ENCODE measurements around the gene NLGN3. TPM values are rescaled to one million over a fixed set of nuclear protein-coding genes. Genes with fewer than 3 reads are reported as not detected.

NLGN3 gene
- total and polyA plus RNA-seq, 3 donors from 2014 or later = 7.6 to 8.9 (median 8.2) TPM

- Histone ChIP-seq H3K4me3 (peak overlapping the region; percentile 59 to 73), H3K36me3 (ENCODE audit: low read depth, missing control alignments) (no peaks in the 10 kb centered on the region), H3K27me3 (no peaks in the 10 kb centered on the region), H3K9me3 (no peaks in the 10 kb centered on the region), H3K4me1 (no peaks in the 10 kb centered on the region), H3K27ac (peak overlapping the region; percentile 65 to 74)
- WGBS, 2 donors = 0% methylated on average over 8 of the region's 9 CpGs; no CpG with 5 or more reads in 1 of the 2 donors
- intact Hi-C loops (cut with DNase I; ENCODE audit: low total_unique reads) = no loop called here
- TF ChIP-seq, protein P1, sequence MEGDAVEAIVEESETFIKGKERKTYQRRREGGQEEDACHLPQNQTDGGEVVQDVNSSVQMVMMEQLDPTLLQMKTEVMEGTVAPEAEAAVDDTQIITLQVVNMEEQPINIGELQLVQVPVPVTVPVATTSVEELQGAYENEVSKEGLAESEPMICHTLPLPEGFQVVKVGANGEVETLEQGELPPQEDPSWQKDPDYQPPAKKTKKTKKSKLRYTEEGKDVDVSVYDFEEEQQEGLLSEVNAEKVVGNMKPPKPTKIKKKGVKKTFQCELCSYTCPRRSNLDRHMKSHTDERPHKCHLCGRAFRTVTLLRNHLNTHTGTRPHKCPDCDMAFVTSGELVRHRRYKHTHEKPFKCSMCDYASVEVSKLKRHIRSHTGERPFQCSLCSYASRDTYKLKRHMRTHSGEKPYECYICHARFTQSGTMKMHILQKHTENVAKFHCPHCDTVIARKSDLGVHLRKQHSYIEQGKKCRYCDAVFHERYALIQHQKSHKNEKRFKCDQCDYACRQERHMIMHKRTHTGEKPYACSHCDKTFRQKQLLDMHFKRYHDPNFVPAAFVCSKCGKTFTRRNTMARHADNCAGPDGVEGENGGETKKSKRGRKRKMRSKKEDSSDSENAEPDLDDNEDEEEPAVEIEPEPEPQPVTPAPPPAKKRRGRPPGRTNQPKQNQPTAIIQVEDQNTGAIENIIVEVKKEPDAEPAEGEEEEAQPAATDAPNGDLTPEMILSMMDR (IDR thresholded peaks at IDR 0.05) = no peak
- no peak for TF ChIP-seq POLR2A (IDR thresholded peaks at IDR 0.05)
- DNase-seq = no peak
Observed at GRCh38 chrX:71096760-71097032, 47.9 kb upstream of the NLGN3 start.

DNA sequence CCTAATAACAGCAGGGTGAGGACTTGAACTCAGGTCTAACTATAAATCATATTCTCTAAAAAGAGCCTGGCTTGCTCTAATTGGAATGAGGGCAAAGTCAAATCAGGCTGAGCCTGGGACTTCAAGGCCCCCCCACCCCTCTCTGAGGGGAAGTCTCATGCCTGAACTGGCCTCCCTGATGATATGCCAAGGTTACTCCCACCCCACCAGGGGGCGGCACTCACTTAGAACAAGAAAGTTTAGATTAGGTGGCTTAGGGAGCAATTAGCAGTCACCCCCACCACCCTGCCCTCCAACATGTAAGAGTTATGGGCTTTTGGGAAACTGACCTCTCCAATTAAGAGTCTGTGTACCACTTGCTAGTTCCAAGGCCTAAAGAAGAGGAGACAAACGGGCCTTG, 46.3 kb upstream of the NLGN3 start:
- WGBS, 2 donors = 22 to 29% methylated on average over 1 to 2 of the region's 2 CpGs
- Histone ChIP-seq H3K27me3 (no peaks in the 10 kb centered on the region), H3K9me3 (no peaks in the 10 kb centered on the region), H3K4me1 (peaks cover 4% of the 10 kb centered on the region), H3K27ac (peak overlapping the region in 1 of 2 donors; percentile 45), H3K4me3 (no peak overlapping the region), H3K36me3 (ENCODE audit: low read depth, missing control alignments) (no peaks in the 10 kb centered on the region)
- no peak for TF ChIP-seq POLR2A (IDR thresholded peaks at IDR 0.05)
- TF ChIP-seq, protein P1 (IDR thresholded peaks at IDR 0.05) = peak in 2 of 3 experiments; percentile 25 to 30
- intact Hi-C loops (cut with DNase I; ENCODE audit: low total_unique reads) = no loop called here
- DNase-seq = peak; percentile 83

GRCh38 chrX:71098951-71099506, 45.6 kb upstream of the NLGN3 start:
- intact Hi-C loops (cut with DNase I; ENCODE audit: low total_unique reads) = no loop called here
- no peaks in the 10 kb centered on the region for H3K36me3 ChIP-seq (ENCODE audit: low read depth, missing control alignments)
- DNase-seq = no peak
- no peak overlapping the region for H3K4me3 ChIP-seq
- H3K27ac ChIP-seq = no peak overlapping the region
- H3K4me1 ChIP-seq = peaks cover 10% of the 10 kb centered on the region
- H3K27me3 ChIP-seq = no peaks in the 10 kb centered on the region
- no peak for TF ChIP-seq POLR2A (IDR thresholded peaks at IDR 0.05)
- TF ChIP-seq, protein P1 (IDR thresholded peaks at IDR 0.05) = no peak
- WGBS, 2 donors = 46 to 50% methylated on average over 1 to 5 of the region's 5 CpGs
- H3K9me3 ChIP-seq = no peaks in the 10 kb centered on the region

- Histone ChIP-seq H3K36me3 (ENCODE audit: low read depth, missing control alignments) (no peaks in the 10 kb centered on the region), H3K9me3 (no peaks in the 10 kb centered on the region), H3K4me3 (no peak overlapping the region), H3K4me1 (peaks cover 10% of the 10 kb centered on the region), H3K27ac (no peak overlapping the region), H3K27me3 (no peaks in the 10 kb centered on the region)
- DNase-seq = no peak
- 42 to 80% methylated on average over 3 to 4 of the region's 4 CpGs for WGBS, 2 donors
- intact Hi-C loops (cut with DNase I; ENCODE audit: low total_unique reads) = no loop called here
- TF ChIP-seq, protein P1 (IDR thresholded peaks at IDR 0.05) = no peak
- no peak for TF ChIP-seq POLR2A (IDR thresholded peaks at IDR 0.05)
Observed at GRCh38 chrX:71099736-71100135, 44.9 kb upstream of the NLGN3 start.

All from testis (tissue), 3 donors.